Sigmoid colon (tissue), 4 donors: ENCODE data around the gene CABLES2.

Source experiments
- EP300 ChIP-seq, 4 donors: sonication (generic); formaldehyde crosslinking; IDR thresholded peaks; one replicate each; pipeline ENCODE4 v1.6.1; 2017; ENCODE audit warnings: antibody characterized with exemption in 4 of 4
- POLR2A ChIP-seq, 2 donors: fragments of 450-650 bp; IDR thresholded peaks; one replicate each; pipeline ENCODE4 v1.6.1; 2016; ENCODE audit warnings: antibody characterized with exemption in 2 of 2, mild to moderate bottlenecking in 2 of 2, moderate library complexity in 2 of 2
- POLR2AphosphoS5 ChIP-seq, 4 donors: sonication (generic); formaldehyde crosslinking; IDR thresholded peaks; one replicate each; pipeline ENCODE4 v1.6.1; 2017; ENCODE audit warnings: antibody characterized with exemption in 4 of 4
- TF ChIP-seq, protein P1 (sequence below), 4 experiments: fragments of 450-650 bp in 3 of 4; fragments of 200-600 bp in 1 of 4; IDR thresholded peaks; one replicate each; pipeline ENCODE4 v1.5.1; 2016 to 2019; ENCODE audit warnings: antibody characterized with exemption in 4 of 4, mild to moderate bottlenecking in 3 of 4, moderate library complexity in 2 of 4

- TF ChIP-seq, protein P1, sequence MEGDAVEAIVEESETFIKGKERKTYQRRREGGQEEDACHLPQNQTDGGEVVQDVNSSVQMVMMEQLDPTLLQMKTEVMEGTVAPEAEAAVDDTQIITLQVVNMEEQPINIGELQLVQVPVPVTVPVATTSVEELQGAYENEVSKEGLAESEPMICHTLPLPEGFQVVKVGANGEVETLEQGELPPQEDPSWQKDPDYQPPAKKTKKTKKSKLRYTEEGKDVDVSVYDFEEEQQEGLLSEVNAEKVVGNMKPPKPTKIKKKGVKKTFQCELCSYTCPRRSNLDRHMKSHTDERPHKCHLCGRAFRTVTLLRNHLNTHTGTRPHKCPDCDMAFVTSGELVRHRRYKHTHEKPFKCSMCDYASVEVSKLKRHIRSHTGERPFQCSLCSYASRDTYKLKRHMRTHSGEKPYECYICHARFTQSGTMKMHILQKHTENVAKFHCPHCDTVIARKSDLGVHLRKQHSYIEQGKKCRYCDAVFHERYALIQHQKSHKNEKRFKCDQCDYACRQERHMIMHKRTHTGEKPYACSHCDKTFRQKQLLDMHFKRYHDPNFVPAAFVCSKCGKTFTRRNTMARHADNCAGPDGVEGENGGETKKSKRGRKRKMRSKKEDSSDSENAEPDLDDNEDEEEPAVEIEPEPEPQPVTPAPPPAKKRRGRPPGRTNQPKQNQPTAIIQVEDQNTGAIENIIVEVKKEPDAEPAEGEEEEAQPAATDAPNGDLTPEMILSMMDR (IDR thresholded peaks at IDR 0.05): no peak
- TF ChIP-seq POLR2A (IDR thresholded peaks at IDR 0.05) (no peak), POLR2AphosphoS5 (IDR thresholded peaks at IDR 0.05) (no peak), EP300 (IDR thresholded peaks at IDR 0.05) (no peak)
These were observed 21.6 kb upstream of the CABLES2 start for GRCh38 chr20:62428396-62429295.
